HEK293 (cell line): ENCODE data around the gene TPRG1.

Experiments used
- CTCF ChIP-seq: fragments of 450-650 bp; formaldehyde crosslinking; IDR thresholded peaks from 2 replicates; pipeline ENCODE4 v1.5.1; 2016; ENCODE audit warnings: missing biosample characterization, missing genetic modification characterization
- PBX3 ChIP-seq: sonication (generic); formaldehyde crosslinking; IDR thresholded peaks from 2 replicates; pipeline ENCODE4 v1.8.1; 2022; ENCODE audit warnings: mild to moderate bottlenecking, moderate library complexity, missing genetic modification reagents
- REST ChIP-seq: fragments of 450-650 bp; formaldehyde crosslinking; IDR thresholded peaks from 2 replicates; pipeline ENCODE4 v1.5.1; 2016; ENCODE audit warnings: missing biosample characterization, missing genetic modification characterization
- ZBTB1 ChIP-seq: fragments of 450-650 bp; formaldehyde crosslinking; IDR thresholded peaks from 2 replicates; pipeline ENCODE4 v1.5.1; 2016; ENCODE audit warnings: missing biosample characterization, missing genetic modification characterization
- ZFP3 ChIP-seq: fragments of 450-650 bp; formaldehyde crosslinking; IDR thresholded peaks from 2 replicates; pipeline ENCODE4 v1.5.1; 2016; ENCODE audit warnings: low read depth, missing biosample characterization, missing genetic modification characterization
- ZNF10 ChIP-seq: fragments of 450-650 bp; formaldehyde crosslinking; IDR thresholded peaks from 2 replicates; pipeline ENCODE4 v1.5.1; 2017; ENCODE audit warnings: missing biosample characterization, missing genetic modification characterization
- ZNF148 ChIP-seq: fragments of 450-650 bp; formaldehyde crosslinking; IDR thresholded peaks from 2 replicates; pipeline ENCODE4 v1.5.0; 2017; ENCODE audit warnings: missing biosample characterization, missing genetic modification characterization, borderline replicate concordance
- ZNF175 ChIP-seq: fragments of 450-650 bp; formaldehyde crosslinking; IDR thresholded peaks from 2 replicates; pipeline ENCODE4 v1.5.1; 2016; ENCODE audit warnings: missing biosample characterization, missing genetic modification characterization
- ZNF366 ChIP-seq: fragments of 450-650 bp; formaldehyde crosslinking; conservative IDR thresholded peaks from 2 replicates; pipeline ENCODE4 v1.5.1; 2016; ENCODE audit warnings: missing biosample characterization, missing genetic modification characterization
- ZNF510 ChIP-seq: fragments of 450-650 bp; formaldehyde crosslinking; IDR thresholded peaks from 2 replicates; pipeline ENCODE4 v1.5.1; 2018; ENCODE audit warnings: mild to moderate bottlenecking, missing genetic modification characterization, missing biosample characterization; ENCODE audit not compliant: insufficient replicate concordance
- ZNF670 ChIP-seq: fragments of 450-650 bp; formaldehyde crosslinking; IDR thresholded peaks from 2 replicates; pipeline ENCODE4 v1.5.1; 2016; ENCODE audit warnings: missing biosample characterization, missing genetic modification characterization, low read depth
- ZNF701 ChIP-seq: fragments of 450-650 bp; formaldehyde crosslinking; IDR thresholded peaks from 2 replicates; pipeline ENCODE4 v1.5.1; 2016; ENCODE audit warnings: missing biosample characterization, missing genetic modification characterization

GRCh38 chr3:189344996-189345395 lies 173.2 kb downstream of the TPRG1 start:
- TF ChIP-seq ZNF510 (no peak), ZNF701 (no peak), CTCF (no peak), ZNF366 (tag by site-specific recombination) (no peak), ZNF670 (tag by site-specific recombination) (no peak), ZBTB1 (tag by site-specific recombination) (no peak), ZNF10 (tag by site-specific recombination) (no peak), ZFP3 (tag by site-specific recombination) (no peak), ZNF148 (tag by site-specific recombination) (no peak), ZNF175 (tag by site-specific recombination) (no peak), PBX3 (no peak), REST (no peak)
